ENCODE data around the gene SSH2.
A peak's percentile ranks its signal among the peaks of the same experiment; 100 is the strongest.
"Not testable (repeated sequence)": the region's sequence is repeated elsewhere in the genome, so short reads cannot be mapped to it uniquely, and the experiment has no call there.

The SSH2 gene

DNA sequence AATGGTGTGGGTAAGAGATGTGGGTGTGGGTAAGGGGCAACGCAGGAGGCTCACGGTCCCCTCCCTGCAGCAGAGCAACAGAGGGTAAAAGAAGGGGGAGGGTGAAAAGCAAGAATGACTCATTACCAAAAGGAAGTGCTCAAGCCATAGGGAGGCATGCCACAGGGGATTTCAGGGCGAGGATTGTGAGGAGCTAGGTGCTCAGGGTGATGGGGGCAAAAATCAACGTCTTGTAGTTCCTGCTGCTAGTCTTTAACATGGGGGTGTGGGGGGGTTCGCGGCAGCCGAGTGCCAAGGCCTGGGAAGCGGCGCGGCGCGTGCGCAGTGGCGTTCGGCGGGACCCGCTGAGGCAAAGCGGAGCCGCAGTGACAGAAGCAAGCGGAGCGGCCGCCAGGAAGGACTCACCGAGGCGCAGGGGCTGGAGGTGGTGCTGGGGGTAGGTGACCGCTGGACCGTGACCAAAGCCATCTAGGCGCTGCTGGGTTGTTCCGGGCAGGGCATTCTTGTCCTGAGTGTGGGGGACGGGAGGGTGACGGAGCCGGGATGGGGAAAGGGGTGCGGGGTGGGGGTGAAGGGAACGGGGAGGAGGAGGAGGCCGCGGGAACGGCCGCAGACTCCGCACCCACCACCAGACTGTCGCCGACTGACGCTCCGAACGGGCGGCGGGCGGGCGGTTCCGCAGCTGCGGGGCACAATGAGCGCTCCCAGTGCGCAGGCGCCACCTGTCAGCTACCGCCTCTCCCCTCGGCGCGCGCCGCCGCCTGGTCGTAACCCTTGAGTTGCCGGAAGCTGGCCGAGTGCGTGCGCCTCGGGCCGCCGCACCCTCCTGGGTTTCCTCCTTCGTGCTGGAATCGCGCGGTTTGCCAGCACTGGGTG, at the start of gene SSH2:
SSH2 (minus strand) TSS at position 696 of the 876 bp plus-strand sequence; CDS start at position 468, 228 bp downstream.
- no peaks in the 10 kb centered on the region for H3K27me3 ChIP-seq (ENCODE audit: insufficient read depth, low read length)
- peaks cover 23% of the 10 kb centered on the region for H3K4me1 ChIP-seq (ENCODE audit: control insufficient read depth, insufficient read depth, low read length, unreplicated experiment)
- H3K79me2 ChIP-seq (ENCODE audit: control insufficient read depth, insufficient read depth, low read length, unreplicated experiment), result peaks cover 42% of the 10 kb centered on the region
- H2AFZ ChIP-seq (ENCODE audit: low read length, unreplicated experiment), result peak within 1 kb of the TSS; percentile 77
- H3K4me3 ChIP-seq (ENCODE audit: low read depth, low read length), result peak within 1 kb of the TSS; percentile 91
- H3K27ac ChIP-seq (ENCODE audit: low read depth, low read length), result peak within 1 kb of the TSS; percentile 32
- no peaks in the 10 kb centered on the region for H3K36me3 ChIP-seq (ENCODE audit: insufficient read depth, low read length)

GRCh38 chr17:29977836-29978235, 47.8 kb upstream of the SSH2 start:
- Histone ChIP-seq H3K79me2 (ENCODE audit: control insufficient read depth, insufficient read depth, low read length, unreplicated experiment) (no peaks in the 10 kb centered on the region), H3K27ac (ENCODE audit: low read depth, low read length) (no peak overlapping the region), H3K4me3 (ENCODE audit: low read depth, low read length) (no peak overlapping the region), H3K4me1 (ENCODE audit: control insufficient read depth, insufficient read depth, low read length, unreplicated experiment) (no peaks in the 10 kb centered on the region), H3K36me3 (ENCODE audit: insufficient read depth, low read length) (no peaks in the 10 kb centered on the region), H2AFZ (ENCODE audit: low read length, unreplicated experiment) (no peak overlapping the region), H3K27me3 (ENCODE audit: insufficient read depth, low read length) (no peaks in the 10 kb centered on the region)

DNA sequence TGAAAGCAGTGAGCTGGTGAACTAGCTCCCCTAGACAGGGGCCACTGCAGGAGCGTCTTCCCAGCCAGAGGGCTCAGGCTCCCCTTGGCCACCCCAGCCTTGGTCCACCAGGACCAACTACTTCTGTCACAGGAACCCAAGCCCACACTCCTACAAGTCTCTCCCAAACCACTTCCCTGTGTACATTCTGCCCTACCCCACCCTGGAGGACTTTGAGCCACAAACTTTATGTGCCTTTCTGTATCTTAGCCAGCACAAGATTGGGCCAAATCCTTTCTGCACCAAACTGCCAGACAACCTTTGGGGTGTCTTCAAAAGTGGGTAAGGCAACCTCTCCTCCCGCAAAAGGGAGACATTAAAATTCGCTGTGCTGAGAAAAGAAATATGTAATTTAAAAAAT, 43.0 kb upstream of the SSH2 start:
- H2AFZ ChIP-seq (ENCODE audit: low read length, unreplicated experiment), result no peak overlapping the region
- H3K36me3 ChIP-seq (ENCODE audit: insufficient read depth, low read length), result no peaks in the 10 kb centered on the region
- no peaks in the 10 kb centered on the region for H3K27me3 ChIP-seq (ENCODE audit: insufficient read depth, low read length)
- H3K27ac ChIP-seq (ENCODE audit: low read depth, low read length), result no peak overlapping the region
- H3K4me3 ChIP-seq (ENCODE audit: low read depth, low read length), result no peak overlapping the region
- no peaks in the 10 kb centered on the region for H3K79me2 ChIP-seq (ENCODE audit: control insufficient read depth, insufficient read depth, low read length, unreplicated experiment)
- no peaks in the 10 kb centered on the region for H3K4me1 ChIP-seq (ENCODE audit: control insufficient read depth, insufficient read depth, low read length, unreplicated experiment)

- H3K4me3 ChIP-seq (ENCODE audit: low read depth, low read length), result no peak overlapping the region
- H3K27ac ChIP-seq (ENCODE audit: low read depth, low read length), result no peak overlapping the region
- H3K27me3 ChIP-seq (ENCODE audit: insufficient read depth, low read length), result no peaks in the 10 kb centered on the region
- no peaks in the 10 kb centered on the region for H3K4me1 ChIP-seq (ENCODE audit: control insufficient read depth, insufficient read depth, low read length, unreplicated experiment)
- H3K36me3 ChIP-seq (ENCODE audit: insufficient read depth, low read length), result no peaks in the 10 kb centered on the region
- no peaks in the 10 kb centered on the region for H3K79me2 ChIP-seq (ENCODE audit: control insufficient read depth, insufficient read depth, low read length, unreplicated experiment)
- no peak overlapping the region for H2AFZ ChIP-seq (ENCODE audit: low read length, unreplicated experiment)
Observed at GRCh38 chr17:29972277-29972676, 42.2 kb upstream of the SSH2 start.

DNA sequence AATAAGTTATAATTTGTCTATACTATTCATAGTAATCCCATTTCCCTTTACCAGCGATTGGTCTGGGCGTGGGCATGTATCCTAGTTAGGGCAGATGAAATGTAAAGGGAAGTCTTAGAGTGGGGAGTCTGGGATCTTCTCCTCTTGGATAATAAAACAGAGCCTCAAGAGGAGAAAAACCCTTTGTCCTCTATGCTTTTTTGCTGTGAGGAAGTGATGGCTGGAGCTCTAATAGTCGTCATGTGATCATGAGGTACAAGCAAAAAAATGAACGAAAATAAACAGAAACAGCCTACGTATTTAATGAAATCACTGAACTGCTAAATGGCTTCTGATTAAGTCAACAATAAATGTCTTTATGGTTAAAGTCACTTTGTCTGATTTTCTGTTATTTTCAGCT, 38.2 kb upstream of the SSH2 start:
- H3K27me3 ChIP-seq (ENCODE audit: insufficient read depth, low read length), result no peaks in the 10 kb centered on the region
- H3K79me2 ChIP-seq (ENCODE audit: control insufficient read depth, insufficient read depth, low read length, unreplicated experiment), result no peaks in the 10 kb centered on the region
- H3K36me3 ChIP-seq (ENCODE audit: insufficient read depth, low read length), result no peaks in the 10 kb centered on the region
- H3K4me1 ChIP-seq (ENCODE audit: control insufficient read depth, insufficient read depth, low read length, unreplicated experiment), result no peaks in the 10 kb centered on the region
- H3K27ac ChIP-seq (ENCODE audit: low read depth, low read length), result no peak overlapping the region
- H2AFZ ChIP-seq (ENCODE audit: low read length, unreplicated experiment), result no peak overlapping the region
- no peak overlapping the region for H3K4me3 ChIP-seq (ENCODE audit: low read depth, low read length)

DNA sequence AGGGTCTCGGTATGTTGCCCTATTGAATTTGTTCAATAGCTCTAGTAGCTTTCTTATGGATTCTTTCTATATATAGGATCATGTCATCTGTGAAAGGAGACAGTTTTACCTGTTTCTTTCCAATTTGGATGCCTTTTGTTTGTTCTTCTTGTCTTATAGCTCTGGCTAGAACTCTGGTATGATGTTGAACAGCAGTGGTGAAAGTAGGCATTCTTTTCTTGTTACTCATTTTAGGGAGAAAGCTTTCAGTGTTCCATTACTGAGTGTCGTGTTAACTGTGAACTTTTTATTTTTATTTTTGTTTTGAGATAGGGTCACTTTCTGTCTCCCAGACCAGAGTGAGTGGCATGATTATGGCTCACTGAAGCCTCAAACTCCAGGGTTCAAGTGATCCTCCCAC, 32.6 kb upstream of the SSH2 start:
- H3K36me3 ChIP-seq (ENCODE audit: insufficient read depth, low read length), result no peaks in the 10 kb centered on the region
- H2AFZ ChIP-seq (ENCODE audit: low read length, unreplicated experiment), result no peak overlapping the region
- H3K4me3 ChIP-seq (ENCODE audit: low read depth, low read length), result no peak overlapping the region
- H3K4me1 ChIP-seq (ENCODE audit: control insufficient read depth, insufficient read depth, low read length, unreplicated experiment), result peaks cover 9% of the 10 kb centered on the region
- H3K27ac ChIP-seq (ENCODE audit: low read depth, low read length), result no peak overlapping the region
- H3K79me2 ChIP-seq (ENCODE audit: control insufficient read depth, insufficient read depth, low read length, unreplicated experiment), result no peaks in the 10 kb centered on the region
- H3K27me3 ChIP-seq (ENCODE audit: insufficient read depth, low read length), result no peaks in the 10 kb centered on the region

GRCh38 chr17:29959658-29960337, 29.8 kb upstream of the SSH2 start:
- peak overlapping the region; percentile 50 for H2AFZ ChIP-seq (ENCODE audit: low read length, unreplicated experiment)

GRCh38 chr17:29958947-29959657, 29.1 kb upstream of the SSH2 start:
- peak overlapping the region; percentile 50 for H2AFZ ChIP-seq (ENCODE audit: low read length, unreplicated experiment)
- no peak overlapping the region for H3K27ac ChIP-seq (ENCODE audit: low read depth, low read length)

More at GRCh38 chr17:29959658-29960337, 29.8 kb upstream of the SSH2 start:
- no peak overlapping the region for H3K4me3 ChIP-seq (ENCODE audit: low read depth, low read length)
- H3K36me3 ChIP-seq (ENCODE audit: insufficient read depth, low read length), result no peaks in the 10 kb centered on the region
- peaks cover 9% of the 10 kb centered on the region for H3K4me1 ChIP-seq (ENCODE audit: control insufficient read depth, insufficient read depth, low read length, unreplicated experiment)
- no peaks in the 10 kb centered on the region for H3K79me2 ChIP-seq (ENCODE audit: control insufficient read depth, insufficient read depth, low read length, unreplicated experiment)
- no peak overlapping the region for H3K27ac ChIP-seq (ENCODE audit: low read depth, low read length)
- H3K27me3 ChIP-seq (ENCODE audit: insufficient read depth, low read length), result no peaks in the 10 kb centered on the region

DNA sequence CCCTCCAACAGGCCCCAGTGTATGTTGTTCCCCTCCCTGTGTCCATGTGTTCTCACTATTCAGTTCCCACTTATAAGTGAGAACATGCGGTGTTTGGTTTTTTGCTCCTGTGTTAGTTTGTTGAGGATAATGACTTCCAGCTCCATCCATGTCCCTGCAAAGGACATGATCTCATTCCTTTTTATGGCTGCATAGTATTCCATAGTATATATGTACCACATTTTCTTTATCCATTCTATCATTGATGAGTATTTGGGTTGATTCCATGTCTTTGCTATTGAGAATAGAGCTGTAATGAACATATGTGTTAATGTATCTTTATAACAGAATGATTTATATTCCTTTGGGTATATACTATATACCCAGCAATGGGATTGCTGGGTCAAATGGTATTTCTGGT, 27.5 kb upstream of the SSH2 start:
- H3K4me3 ChIP-seq (ENCODE audit: low read depth, low read length); H3K36me3 ChIP-seq (ENCODE audit: insufficient read depth, low read length); H3K79me2 ChIP-seq (ENCODE audit: control insufficient read depth, insufficient read depth, low read length, unreplicated experiment); H2AFZ ChIP-seq (ENCODE audit: low read length, unreplicated experiment); H3K27me3 ChIP-seq (ENCODE audit: insufficient read depth, low read length); H3K27ac ChIP-seq (ENCODE audit: low read depth, low read length); H3K4me1 ChIP-seq (ENCODE audit: control insufficient read depth, insufficient read depth, low read length, unreplicated experiment): not testable (repeated sequence)

More at GRCh38 chr17:29958947-29959657, 29.1 kb upstream of the SSH2 start:
- Histone ChIP-seq H3K27me3 (ENCODE audit: insufficient read depth, low read length) (no peaks in the 10 kb centered on the region), H3K4me1 (ENCODE audit: control insufficient read depth, insufficient read depth, low read length, unreplicated experiment) (peaks cover 9% of the 10 kb centered on the region), H3K36me3 (ENCODE audit: insufficient read depth, low read length) (no peaks in the 10 kb centered on the region), H3K4me3 (ENCODE audit: low read depth, low read length) (no peak overlapping the region), H3K79me2 (ENCODE audit: control insufficient read depth, insufficient read depth, low read length, unreplicated experiment) (no peaks in the 10 kb centered on the region)

DNA sequence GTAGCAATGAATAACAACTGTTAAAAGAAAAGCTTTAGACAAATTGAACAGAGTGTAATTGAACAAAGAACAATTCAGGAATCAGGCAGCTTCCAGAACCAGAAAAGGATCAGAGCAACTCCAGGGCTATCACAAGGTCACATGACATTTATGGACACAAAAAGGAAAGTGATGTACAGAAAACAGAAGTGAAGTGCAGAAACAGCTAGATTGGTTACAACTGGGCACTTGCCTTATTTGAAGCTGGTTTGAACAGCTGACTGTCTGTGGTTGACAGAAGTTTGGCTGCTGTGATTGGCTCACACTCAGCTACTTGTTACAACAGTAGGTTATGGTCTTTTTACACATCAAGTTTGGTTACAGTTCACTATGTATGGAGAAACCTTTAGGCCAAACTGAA, 26.2 kb upstream of the SSH2 start:
- Histone ChIP-seq H3K27me3 (ENCODE audit: insufficient read depth, low read length) (no peaks in the 10 kb centered on the region), H2AFZ (ENCODE audit: low read length, unreplicated experiment) (no peak overlapping the region), H3K4me3 (ENCODE audit: low read depth, low read length) (no peak overlapping the region), H3K27ac (ENCODE audit: low read depth, low read length) (no peak overlapping the region), H3K36me3 (ENCODE audit: insufficient read depth, low read length) (no peaks in the 10 kb centered on the region), H3K79me2 (ENCODE audit: control insufficient read depth, insufficient read depth, low read length, unreplicated experiment) (no peaks in the 10 kb centered on the region), H3K4me1 (ENCODE audit: control insufficient read depth, insufficient read depth, low read length, unreplicated experiment) (peaks cover 9% of the 10 kb centered on the region)

Measured in ACC112 (cell line).